ENCODE data around the gene TC2N. TPM values are rescaled to one million over a fixed set of nuclear protein-coding genes. Genes with fewer than 3 reads are reported as not detected.

TC2N gene
- polyA plus RNA-seq, 3 donors: 0.24 to 0.55 TPM; not detected in 1

DNA sequence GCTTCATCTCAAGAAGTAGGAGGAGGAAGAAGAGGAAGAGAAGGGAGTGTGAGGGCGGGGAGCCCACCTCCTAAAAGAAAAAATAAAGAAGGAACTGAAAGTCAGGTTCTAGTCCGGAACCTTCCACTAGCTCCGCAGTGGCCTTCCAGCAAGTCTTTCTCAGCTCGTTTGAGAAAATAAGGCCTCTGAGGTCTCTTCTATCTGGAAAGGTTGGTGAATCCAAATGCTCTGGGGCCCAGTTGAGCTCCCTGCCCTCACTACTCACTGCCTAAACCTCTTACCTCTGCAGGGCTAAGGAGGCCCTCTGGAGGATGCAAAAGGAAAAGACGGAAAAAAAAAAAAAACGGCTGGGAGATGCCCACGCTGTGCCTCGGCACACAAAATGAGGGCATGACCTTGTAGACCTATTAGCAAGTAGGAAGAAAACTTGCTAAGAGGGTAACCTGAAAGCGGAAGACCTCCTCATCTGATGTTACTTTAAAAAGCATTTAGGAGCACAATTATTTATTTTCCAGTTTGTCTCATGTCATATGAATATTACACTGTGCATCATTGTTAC lies 44.2 kb upstream of the TC2N start:
- 0% methylated on average over 5 of the region's 9 CpGs for whole genome bisulfite sequencing (ENCODE audit: insufficient coverage)
- H3K4me3 ChIP-seq (replicated peaks in 1 of 3; ENCODE audit: low read depth in 2 of 3, low read length in 3 of 3): peak overlapping the region in 1 of 3 experiments; percentile 62

GRCh38 chr14:91910196-91910595 lies 42.9 kb upstream of the TC2N start:
- no peaks in the 10 kb centered on the region for H3K79me2 ChIP-seq (ENCODE audit: insufficient read depth, low read length)
- no peaks in the 10 kb centered on the region for H3K27me3 ChIP-seq (ENCODE audit: control insufficient read depth in 2 of 2, insufficient read depth in 2 of 2, low read length in 2 of 2)
- DNase-seq: no peak
- Mint-ChIP-seq H3K36me3 (no peaks in the 10 kb centered on the region), H3K27me3 (ENCODE audit: low read depth in 3 of 3) (peaks cover 0 to 2% (median 2%) of the 10 kb centered on the region in 3 donors), H3K4me1 (peaks cover 24% of the 10 kb centered on the region), H3K4me3 (peak overlapping the region in 1 of 2 donors; percentile 57), H3K27ac (no peak overlapping the region), H3K9me3 (peaks cover 0 to 4% (median 2%) of the 10 kb centered on the region in 7 donors)
- H2AFZ ChIP-seq (ENCODE audit: insufficient read depth, low read depth, low read length, poor library complexity, severe bottlenecking): peak overlapping the region; percentile 30
- intact Hi-C loops (cut with micrococcal nuclease): no loop called here
- no peak overlapping the region for H3K9ac ChIP-seq (ENCODE audit: insufficient read depth, low read length, poor library complexity, severe bottlenecking)
- WGBS (ENCODE audit: insufficient coverage): no CpG with 5 or more reads among the region's 9 CpGs
- TF ChIP-seq, protein P1, sequence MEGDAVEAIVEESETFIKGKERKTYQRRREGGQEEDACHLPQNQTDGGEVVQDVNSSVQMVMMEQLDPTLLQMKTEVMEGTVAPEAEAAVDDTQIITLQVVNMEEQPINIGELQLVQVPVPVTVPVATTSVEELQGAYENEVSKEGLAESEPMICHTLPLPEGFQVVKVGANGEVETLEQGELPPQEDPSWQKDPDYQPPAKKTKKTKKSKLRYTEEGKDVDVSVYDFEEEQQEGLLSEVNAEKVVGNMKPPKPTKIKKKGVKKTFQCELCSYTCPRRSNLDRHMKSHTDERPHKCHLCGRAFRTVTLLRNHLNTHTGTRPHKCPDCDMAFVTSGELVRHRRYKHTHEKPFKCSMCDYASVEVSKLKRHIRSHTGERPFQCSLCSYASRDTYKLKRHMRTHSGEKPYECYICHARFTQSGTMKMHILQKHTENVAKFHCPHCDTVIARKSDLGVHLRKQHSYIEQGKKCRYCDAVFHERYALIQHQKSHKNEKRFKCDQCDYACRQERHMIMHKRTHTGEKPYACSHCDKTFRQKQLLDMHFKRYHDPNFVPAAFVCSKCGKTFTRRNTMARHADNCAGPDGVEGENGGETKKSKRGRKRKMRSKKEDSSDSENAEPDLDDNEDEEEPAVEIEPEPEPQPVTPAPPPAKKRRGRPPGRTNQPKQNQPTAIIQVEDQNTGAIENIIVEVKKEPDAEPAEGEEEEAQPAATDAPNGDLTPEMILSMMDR (IDR thresholded peaks at IDR 0.05): no peak
- no peak overlapping the region for H3K27ac ChIP-seq (ENCODE audit: low read depth in 1 of 2, low read length in 2 of 2)
- no peak overlapping the region for H3K4me2 ChIP-seq (replicated peaks; ENCODE audit: extremely low read depth, low read length, poor library complexity, severe bottlenecking)
- no peaks in the 10 kb centered on the region for H4K20me1 ChIP-seq (ENCODE audit: insufficient read depth, low read length)
- no peak overlapping the region for H3K4me3 ChIP-seq (replicated peaks in 1 of 3; ENCODE audit: low read depth in 2 of 3, low read length in 3 of 3)
- H3K36me3 ChIP-seq (replicated peaks in 1 of 2; ENCODE audit: control insufficient read depth in 1 of 2, insufficient read depth in 2 of 2, low read length in 2 of 2): no peaks in the 10 kb centered on the region
- peaks cover 15 to 16% of the 10 kb centered on the region in 2 donors for H3K4me1 ChIP-seq (ENCODE audit: control insufficient read depth in 1 of 2, insufficient read depth in 2 of 2, low read length in 2 of 2)
- no peaks in the 10 kb centered on the region for H3K9me3 ChIP-seq (replicated peaks in 1 of 2; ENCODE audit: control insufficient read depth in 1 of 2, insufficient read depth in 1 of 2, low read length in 2 of 2)

More for the DNA sequence above, 44.2 kb upstream of the TC2N start:
- Mint-ChIP-seq H3K36me3 (no peaks in the 10 kb centered on the region), H3K9me3 (peaks cover 0 to 4% (median 3%) of the 10 kb centered on the region in 7 donors), H3K4me3 (peak overlapping the region; percentile 71 to 88), H3K4me1 (peaks cover 24% of the 10 kb centered on the region), H3K27me3 (ENCODE audit: low read depth in 3 of 3) (peaks cover 0 to 5% (median 2%) of the 10 kb centered on the region in 3 donors), H3K27ac (peak overlapping the region in 6 of 7 donors; percentile 47 to 91 (median 69))
- Histone ChIP-seq H3K9me3 (replicated peaks in 1 of 2; ENCODE audit: control insufficient read depth in 1 of 2, insufficient read depth in 1 of 2, low read length in 2 of 2) (no peaks in the 10 kb centered on the region), H4K20me1 (ENCODE audit: insufficient read depth, low read length) (no peaks in the 10 kb centered on the region), H3K27ac (ENCODE audit: low read depth in 1 of 2, low read length in 2 of 2) (peak overlapping the region in 1 of 2 donors; percentile 54), H3K36me3 (replicated peaks in 1 of 2; ENCODE audit: control insufficient read depth in 1 of 2, insufficient read depth in 2 of 2, low read length in 2 of 2) (no peaks in the 10 kb centered on the region), H3K9ac (ENCODE audit: insufficient read depth, low read length, poor library complexity, severe bottlenecking) (peak overlapping the region; percentile 24), H3K4me1 (ENCODE audit: control insufficient read depth in 1 of 2, insufficient read depth in 2 of 2, low read length in 2 of 2) (peaks cover 15 to 16% of the 10 kb centered on the region in 2 donors), H2AFZ (ENCODE audit: insufficient read depth, low read depth, low read length, poor library complexity, severe bottlenecking) (peak overlapping the region; percentile 82), H3K4me2 (replicated peaks; ENCODE audit: extremely low read depth, low read length, poor library complexity, severe bottlenecking) (peak overlapping the region; percentile 72), H3K27me3 (ENCODE audit: control insufficient read depth in 2 of 2, insufficient read depth in 2 of 2, low read length in 2 of 2) (no peaks in the 10 kb centered on the region), H3K79me2 (ENCODE audit: insufficient read depth, low read length) (no peaks in the 10 kb centered on the region)
- peak; percentile 14 to 26 (median 14) for DNase-seq
- intact Hi-C loops (cut with micrococcal nuclease): no loop called here
- TF ChIP-seq, protein P1 (IDR thresholded peaks at IDR 0.05): peak; percentile 36
